Subcutaneous adipose tissue (tissue), 4 donors: ENCODE data around the gene GPC3. TPM values are rescaled to one million over a fixed set of nuclear protein-coding genes. Genes with fewer than 3 reads are reported as not detected.

ENCODE experiments used
- CTCF ChIP-seq: fragments of 450-650 bp; IDR thresholded peaks from one replicate; pipeline ENCODE4 v1.5.1; 2016; ENCODE audit warnings: low read depth, mild to moderate bottlenecking, control low read depth, antibody characterized with exemption, moderate library complexity
- total RNA-seq, 4 donors: library from RNA; depleted of rRNA; stranded (reverse); fragments of >200 nt; gene quantifications; one replicate each; pipeline ENCODE4 v1.1.0, GENCODE V29; 2016

The GPC3 gene
- total RNA-seq, 4 donors from 2014 or later = 61.8 to 142 (median 84.5) TPM

- TF ChIP-seq CTCF = no peak
These were observed 244.1 kb downstream of the GPC3 start for GRCh38 chrX:133741303-133741702.

GRCh38 chrX:133726642-133727041, 258.8 kb downstream of the GPC3 start:
- no peak for TF ChIP-seq CTCF

- no peak for TF ChIP-seq CTCF
These were observed 259.2 kb downstream of the GPC3 start for GRCh38 chrX:133726211-133726630.

GRCh38 chrX:133723930-133724329, 261.5 kb downstream of the GPC3 start:
- TF ChIP-seq CTCF = no peak

- TF ChIP-seq CTCF = no peak
These were observed 262.6 kb downstream of the GPC3 start for GRCh38 chrX:133722756-133723155.

GRCh38 chrX:133715715-133716114, 269.7 kb downstream of the GPC3 start:
- TF ChIP-seq CTCF = no peak

- no peak for TF ChIP-seq CTCF
These were observed 275.9 kb downstream of the GPC3 start for GRCh38 chrX:133709501-133709900.
